GM19395 (cell line): Measurements from ENCODE around the gene PCED1B.
A peak's percentile ranks its signal among the peaks of the same experiment; 100 is the strongest.

ENCODE experiments used
- ATAC-seq: cut with Tn5 transposase; IDR thresholded peaks from one replicate; pipeline ENCODE4 v1.9.1; 2021; ENCODE audit warnings: mild to moderate bottlenecking, moderate library complexity; ENCODE audit not compliant: unreplicated experiment

The PCED1B gene

GRCh38 chr12:47067176-47067575 is 12.2 kb upstream of the PCED1B start:
- no peak for ATAC-seq

DNA sequence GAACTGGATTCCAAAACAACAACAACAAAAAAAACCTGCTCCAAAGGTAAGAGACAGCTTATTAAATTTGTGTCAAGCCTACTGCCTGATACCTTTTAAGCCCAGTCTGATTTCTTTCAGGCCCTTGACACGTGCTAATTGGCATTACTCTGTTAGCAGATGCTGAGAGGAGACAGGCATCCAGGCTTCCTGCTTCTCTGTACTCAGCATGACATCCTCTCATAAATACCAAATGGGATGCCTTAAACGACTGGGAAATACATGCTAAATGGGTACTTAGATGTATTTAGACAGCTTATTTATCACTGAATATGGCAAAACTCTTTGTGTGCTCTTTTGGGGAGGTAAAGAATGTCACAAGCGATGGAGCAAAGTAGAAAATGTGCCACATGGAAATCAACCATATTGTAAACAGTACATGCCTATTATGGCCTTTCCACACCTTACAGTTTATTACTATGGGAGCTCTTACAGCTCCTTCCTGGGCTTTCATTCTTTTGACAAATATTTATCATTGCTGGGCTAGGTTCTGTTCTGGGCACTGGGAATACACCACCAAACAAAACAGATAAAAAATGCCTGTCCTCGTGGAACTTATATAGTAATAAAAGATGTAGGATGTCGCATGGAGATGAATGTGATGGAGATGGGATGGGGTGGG is 11.5 kb upstream of the PCED1B start:
- ATAC-seq: no peak

- no peak for ATAC-seq
These were observed 10.9 kb upstream of the PCED1B start for GRCh38 chr12:47068539-47068938.

- ATAC-seq: no peak
These were observed 9.1 kb upstream of the PCED1B start for GRCh38 chr12:47070310-47070709.

DNA sequence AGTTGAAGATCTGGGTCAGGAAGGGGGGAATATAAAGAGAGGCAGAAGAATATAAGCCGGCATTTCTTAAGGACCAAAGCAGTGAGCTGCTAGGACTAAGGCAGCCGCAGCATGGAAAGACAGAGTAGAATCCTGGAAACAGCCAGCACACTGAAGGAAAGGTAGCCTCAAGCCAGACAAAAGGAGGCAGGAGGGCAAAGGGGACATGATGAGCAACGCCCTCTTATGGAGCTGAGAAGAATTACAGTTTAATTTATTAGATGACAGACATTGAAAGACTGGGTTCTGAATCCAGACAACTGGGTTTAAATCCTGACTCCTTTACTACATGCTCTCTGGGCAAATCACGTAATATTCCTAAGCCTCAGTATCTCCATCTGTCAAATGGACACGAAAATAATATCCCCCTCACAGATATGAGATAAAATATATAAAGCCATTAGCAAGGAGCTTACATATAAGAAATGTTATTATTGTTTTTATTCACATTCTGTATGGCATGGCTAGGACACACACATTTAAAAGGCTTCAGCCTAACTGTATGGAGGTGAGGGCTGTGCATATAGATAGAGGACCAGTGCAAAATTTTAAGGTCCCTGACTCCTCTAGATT is 8.1 kb upstream of the PCED1B start:
- ATAC-seq: no peak

DNA sequence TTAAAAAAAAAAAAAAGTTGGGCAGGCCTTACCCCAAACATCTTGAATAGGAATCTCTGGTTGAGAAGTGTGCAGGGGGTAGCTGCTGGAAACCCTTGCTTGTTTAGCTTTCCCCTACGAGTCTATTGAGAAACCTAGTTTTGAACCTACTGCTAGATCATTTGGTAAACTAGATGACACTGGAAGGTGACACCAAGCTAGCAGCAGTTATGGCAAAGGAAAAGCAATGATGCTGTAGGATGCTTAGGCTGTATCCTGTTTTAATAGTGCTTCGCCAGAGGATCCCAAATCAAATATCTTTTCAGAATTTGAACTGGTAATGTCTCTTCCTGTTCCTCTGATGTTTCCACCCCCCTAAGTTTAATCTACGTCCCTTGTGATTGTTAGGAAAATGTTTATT is 5.5 kb upstream of the PCED1B start:
- no peak for ATAC-seq

DNA sequence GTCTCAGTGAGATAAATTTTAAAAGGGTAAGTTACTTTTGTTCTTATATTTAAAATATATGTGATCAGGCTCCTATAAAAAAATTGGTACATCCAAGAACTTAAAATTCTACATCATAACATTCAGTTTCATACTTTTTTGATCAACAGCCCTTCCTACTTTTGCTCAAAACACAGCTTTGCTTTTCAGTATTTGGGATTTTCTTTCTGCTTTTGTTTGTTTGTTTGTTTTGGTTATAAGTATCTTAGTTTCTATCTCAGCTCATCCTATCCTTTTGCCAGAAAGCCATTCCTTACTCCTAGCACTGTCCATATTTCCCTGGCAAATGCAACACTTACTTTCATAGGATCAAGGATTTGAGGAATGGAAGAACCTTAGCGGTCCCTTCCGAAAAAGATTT is 4.7 kb upstream of the PCED1B start:
- ATAC-seq: no peak

DNA sequence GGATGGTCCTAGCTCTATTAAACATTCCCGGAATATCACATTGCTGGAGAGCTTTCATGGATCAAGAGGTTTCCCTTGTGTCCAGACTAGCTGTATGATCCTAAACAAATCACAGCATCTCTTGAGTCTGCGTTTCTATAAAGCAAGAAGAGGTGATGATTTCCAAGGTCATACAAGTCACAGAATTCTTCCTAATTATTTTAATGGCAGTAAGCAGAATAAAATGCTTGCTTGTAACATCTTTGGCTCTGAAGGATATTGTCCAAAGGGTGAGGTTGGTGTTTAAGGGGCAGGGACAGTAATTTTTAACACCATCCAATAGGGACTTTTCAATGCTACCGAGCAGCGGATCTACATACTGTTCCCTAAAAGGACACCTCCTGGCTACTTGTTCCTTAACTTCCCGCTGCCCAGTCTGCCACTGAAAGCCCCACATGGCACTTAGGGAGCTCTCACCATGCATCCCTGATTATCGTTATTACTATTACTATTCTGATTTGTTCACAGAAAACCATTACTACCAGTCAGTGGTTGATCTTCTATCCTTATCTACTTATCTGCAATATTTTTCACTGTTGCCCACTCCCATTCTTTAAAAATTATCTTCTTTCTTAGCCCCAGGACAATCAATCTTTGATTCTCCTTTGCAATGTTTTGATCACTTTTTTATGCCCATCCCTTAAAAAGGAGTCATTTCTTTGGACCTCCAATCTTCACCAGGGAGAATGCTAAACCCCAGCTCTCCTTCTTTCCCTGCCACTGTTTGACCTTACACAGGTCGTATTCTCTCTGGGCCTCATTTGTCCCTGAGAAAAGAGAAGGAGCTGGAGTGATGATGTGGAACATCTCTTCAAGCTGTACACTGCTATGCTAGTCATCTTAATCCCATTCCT is 4.0 kb upstream of the PCED1B start:
- no peak for ATAC-seq

- ATAC-seq: no peak
These were observed 2.0 kb upstream of the PCED1B start for GRCh38 chr12:47077206-47078085.

DNA sequence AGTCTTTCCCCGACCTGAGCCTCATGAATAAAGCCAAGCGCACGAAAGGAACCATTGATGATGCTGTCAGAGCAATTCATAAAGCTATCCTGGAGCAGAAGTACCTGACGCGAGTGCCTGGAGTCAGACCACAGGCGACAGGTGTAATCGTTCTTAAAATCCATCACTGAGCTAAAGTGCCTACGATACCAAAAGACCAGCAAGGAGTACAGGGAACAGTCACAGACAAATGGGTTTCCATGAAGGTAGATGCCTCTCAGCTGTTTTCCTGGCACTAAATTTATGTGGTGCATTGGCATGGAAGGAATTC is 1.4 kb upstream of the PCED1B start:
- ATAC-seq: no peak

DNA sequence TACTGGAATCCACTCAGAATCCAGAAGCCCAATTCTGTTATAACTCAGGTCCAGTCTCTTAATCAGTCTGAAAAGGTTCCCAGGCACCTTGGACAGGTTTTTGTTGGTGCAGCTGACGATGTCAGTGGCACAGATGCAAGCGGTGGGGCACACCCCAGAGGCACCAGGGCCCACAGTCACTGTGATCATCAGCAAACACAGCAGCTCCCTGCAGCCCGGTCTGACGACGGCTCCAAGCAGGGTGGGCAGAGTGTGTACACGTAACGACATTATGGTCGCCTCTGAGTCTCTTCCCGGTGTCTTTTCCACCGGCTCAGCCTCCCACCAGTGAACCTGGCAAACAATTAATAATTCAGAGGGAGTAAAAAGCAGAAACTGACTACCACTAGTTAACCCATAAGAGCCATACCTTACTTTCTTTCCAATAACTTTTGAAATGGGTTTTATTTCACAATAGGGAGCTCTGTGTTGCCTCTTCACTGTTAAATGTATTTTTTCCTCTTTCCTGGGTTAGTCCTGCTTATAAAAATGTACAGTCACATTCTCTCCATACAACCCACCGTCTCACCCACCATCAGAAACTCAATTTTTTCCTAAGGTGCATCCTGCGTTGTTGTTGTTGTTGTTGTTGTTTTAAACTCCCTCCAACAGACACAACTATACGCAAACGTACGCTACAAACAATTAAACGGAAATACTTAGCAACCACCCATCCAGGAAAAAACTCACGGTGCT is 521 bp upstream of the PCED1B start:
- no peak for ATAC-seq

DNA sequence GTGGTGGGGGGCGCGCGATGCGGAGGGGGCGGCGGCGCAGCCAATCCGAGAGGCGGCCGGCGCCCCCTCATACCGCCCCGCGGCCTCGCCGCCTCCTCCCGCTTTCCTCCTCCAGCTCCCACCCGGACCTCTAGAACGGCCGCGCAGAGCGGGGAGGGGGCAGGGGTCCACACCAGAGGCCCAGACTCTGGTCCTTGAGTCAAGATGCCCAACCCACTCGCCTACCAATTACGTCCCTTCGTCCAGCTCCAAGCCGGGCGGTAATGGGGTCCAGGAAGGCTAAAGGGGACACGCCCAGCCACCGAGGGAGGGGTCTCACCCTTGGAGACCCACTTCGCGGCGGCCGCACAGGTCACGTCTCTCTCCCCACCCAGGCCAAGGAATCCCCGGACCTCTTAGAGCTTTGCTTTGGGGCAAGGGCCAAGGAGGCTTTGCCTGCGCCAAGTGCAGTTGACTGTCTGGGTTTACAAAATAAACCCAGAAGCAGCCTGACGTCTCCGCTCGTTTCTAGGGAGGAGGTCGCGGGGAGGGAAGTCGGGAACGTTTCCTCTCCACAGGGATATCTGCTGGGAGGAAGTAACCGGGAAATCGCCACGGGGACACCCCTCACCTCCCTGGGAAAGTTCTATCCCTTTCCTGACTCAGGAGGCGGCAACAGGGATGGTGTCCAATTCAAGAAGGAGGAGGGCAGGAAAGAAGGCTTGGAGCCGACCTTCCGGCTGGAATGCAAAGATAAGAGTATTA is 732 bp downstream of the PCED1B start:
- peak; percentile 35 for ATAC-seq

DNA sequence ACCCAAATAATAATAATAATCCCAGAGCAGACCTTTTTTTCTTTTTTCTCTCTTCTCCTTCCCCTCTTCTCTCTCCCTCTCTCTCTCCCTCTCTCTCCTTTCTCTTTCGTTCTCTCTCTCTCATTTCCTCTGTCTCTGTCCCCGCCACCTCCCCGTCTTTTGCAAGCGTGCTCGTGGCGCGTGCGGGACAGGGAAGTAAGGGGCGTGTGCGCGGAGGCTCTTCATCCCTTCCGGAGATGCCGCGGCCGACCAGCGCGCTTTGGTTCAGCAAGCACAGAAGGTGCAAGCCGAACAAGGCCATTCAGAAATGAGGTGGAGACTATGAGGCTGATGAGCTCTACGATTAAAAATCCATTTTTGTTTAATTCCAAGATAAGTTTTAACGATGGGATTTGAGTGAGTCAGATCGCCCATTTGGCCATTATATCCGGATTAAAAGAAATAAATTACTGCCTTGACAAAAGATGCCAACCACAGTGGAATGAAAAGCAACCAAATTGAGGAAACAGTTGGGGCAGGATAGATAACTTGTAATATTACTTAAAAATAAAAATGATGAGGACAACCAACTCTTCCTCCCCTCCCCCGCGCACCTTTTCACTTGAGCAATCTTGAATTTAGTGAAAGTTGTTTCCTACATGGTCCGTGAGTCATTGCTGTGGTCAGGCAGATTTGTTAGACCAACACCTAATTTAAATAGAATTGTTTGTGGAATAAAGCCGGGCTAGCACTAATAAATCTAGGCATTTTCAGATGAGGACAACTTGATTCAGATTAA is 1.5 kb downstream of the PCED1B start:
- ATAC-seq: no peak

DNA sequence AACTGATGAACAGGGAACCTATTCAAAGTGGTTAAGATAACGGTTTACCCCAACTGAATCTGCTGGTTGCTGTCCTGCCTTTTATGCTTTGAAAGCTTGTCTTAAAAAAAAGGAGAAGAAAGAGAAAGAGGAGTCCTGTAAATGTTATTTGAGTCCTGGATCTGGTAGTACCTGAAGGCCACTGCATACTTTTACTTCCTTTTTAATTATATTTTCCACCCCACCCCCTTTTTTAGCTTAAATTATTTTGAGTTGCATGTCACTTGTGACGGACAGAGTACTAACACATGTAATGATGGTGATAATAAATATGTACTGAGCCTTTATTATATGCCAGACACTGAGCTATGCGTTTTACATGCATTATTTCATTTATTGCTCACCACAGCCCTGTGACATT is 2.9 kb downstream of the PCED1B start:
- ATAC-seq: no peak

DNA sequence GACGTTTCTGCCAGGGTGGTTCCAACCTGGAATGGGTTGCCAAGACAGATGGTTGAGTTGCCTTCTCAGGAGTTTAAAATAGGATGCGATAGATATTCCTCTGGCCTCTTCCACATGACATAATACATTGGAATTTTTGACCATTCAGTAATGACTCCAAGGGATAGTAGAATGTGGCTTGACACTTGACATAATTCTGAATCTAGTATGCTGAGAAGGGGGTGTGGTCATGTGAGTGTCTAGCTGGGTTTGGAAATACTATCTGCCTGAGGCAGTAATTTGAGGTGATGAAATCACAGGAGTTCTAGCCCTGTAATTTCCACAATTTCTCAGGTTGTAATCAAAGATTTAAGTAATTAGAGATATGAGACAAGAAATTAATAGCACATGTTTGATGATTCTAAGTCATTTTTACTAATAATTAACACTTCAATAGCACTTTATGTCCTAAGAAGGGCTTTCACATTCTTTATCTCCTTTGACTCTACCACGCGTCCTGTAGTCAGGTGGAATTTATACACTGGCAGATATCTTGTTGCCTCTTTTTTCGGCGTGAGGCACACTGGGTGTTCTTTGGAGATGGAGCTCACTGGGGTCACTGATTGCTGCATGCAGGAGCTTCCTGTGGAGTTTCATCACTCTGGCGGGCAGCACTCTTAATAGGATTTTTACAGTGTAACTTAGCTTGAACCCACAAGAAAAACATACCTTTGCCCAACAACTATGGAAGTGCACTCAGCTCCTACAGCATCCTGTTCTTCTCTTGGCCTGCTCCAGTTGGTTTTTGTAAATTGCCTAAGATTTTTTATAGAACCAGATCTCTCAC is 3.6 kb downstream of the PCED1B start:
- no peak for ATAC-seq

- ATAC-seq: no peak
These were observed 4.8 kb downstream of the PCED1B start for GRCh38 chr12:47084172-47084571.

DNA sequence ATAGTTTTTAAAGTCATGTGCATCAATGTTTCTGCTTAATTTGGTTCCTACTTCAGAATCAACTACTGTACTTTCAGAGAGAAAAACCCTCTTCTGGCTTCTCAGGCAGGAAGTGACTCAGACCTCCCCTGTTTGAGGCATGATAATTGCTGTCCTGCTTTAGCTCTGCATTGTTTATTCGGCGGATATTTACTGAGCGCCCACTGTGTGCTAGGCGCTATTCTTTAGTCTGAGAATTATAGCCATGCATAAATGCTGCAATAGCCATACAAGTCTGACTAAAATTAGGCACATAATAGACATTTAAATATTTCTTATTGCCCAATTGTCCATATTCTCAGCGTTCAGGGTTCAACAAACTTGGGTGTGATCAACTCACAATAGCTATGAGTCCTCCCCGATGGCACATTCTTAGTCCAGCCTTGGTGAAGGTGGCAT is 6.4 kb downstream of the PCED1B start:
- no peak for ATAC-seq

DNA sequence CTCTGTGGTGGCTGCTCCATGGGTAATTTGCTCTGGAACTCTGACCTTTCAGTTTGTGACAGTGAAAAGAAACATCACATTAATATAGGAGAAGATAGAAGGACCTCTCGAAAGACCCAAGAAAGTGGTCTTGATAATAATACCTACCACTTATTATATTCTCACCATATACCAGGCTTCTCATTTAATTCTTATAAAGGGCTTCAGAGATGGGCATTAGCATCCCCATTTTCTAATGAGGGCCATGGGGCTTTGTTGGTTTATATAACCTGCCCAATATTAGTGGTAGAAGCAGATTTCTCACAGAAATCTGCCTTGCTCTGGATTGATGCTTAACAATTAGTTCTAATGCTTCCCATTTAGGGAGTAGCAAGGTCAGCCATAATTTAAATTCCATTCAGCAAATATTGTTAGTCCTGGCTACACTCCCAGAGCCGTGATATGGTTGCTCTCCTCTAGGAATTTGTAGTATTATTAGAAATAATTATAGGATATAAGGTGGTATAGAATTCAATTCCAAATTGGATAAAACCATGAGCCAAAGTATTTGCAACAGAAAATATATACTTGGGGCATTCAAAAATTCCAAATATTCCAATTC is 7.8 kb downstream of the PCED1B start:
- ATAC-seq: no peak
